ENCODE results near the gene MT1A.

The MT1A gene

GRCh38 chr16:56631197-56631596, 7.3 kb upstream of the MT1A start:
- no peak for DNase-seq (ENCODE audit: low read depth)
- H3K4me3 ChIP-seq (ENCODE audit: control insufficient read depth, low read depth, low read length), result no peak overlapping the region
- no peak for TF ChIP-seq CTCF (IDR thresholded peaks at IDR 0.05; ENCODE audit: control insufficient read depth, insufficient read depth, low read depth, low read length, missing control alignments)

GRCh38 chr16:56631832-56632155, 6.7 kb upstream of the MT1A start:
- TF ChIP-seq CTCF (IDR thresholded peaks at IDR 0.05; ENCODE audit: control insufficient read depth, insufficient read depth, low read depth, low read length, missing control alignments), result no peak
- H3K4me3 ChIP-seq (ENCODE audit: control insufficient read depth, low read depth, low read length), result peak overlapping the region; percentile 50
- DNase-seq (ENCODE audit: low read depth), result no peak

- H3K4me3 ChIP-seq (ENCODE audit: control insufficient read depth, low read depth, low read length), result peak within 1 kb of the TSS; percentile 50
- no peak for DNase-seq (ENCODE audit: low read depth)
- TF ChIP-seq CTCF (IDR thresholded peaks at IDR 0.05; ENCODE audit: control insufficient read depth, insufficient read depth, low read depth, low read length, missing control alignments), result no peak
Measured at GRCh38 chr16:56632156-56632847, 6.2 kb upstream of the MT1A start, which contains the start of gene MT1M. MT1M (plus strand) TSS chr16:56632659; CDS start chr16:56632732, 73 bp downstream.

GRCh38 chr16:56632848-56633365, 5.6 kb upstream of the MT1A start:
- TF ChIP-seq CTCF (IDR thresholded peaks at IDR 0.05; ENCODE audit: control insufficient read depth, insufficient read depth, low read depth, low read length, missing control alignments), result no peak
- H3K4me3 ChIP-seq (ENCODE audit: control insufficient read depth, low read depth, low read length), result peak overlapping the region; percentile 50
- no peak for DNase-seq (ENCODE audit: low read depth)

GRCh38 chr16:56633535-56633934, 4.9 kb upstream of the MT1A start:
- DNase-seq (ENCODE audit: low read depth), result no peak
- no peak overlapping the region for H3K4me3 ChIP-seq (ENCODE audit: control insufficient read depth, low read depth, low read length)
- TF ChIP-seq CTCF (IDR thresholded peaks at IDR 0.05; ENCODE audit: control insufficient read depth, insufficient read depth, low read depth, low read length, missing control alignments), result no peak

GRCh38 chr16:56634715-56635440, 3.6 kb upstream of the MT1A start:
- no peak for DNase-seq (ENCODE audit: low read depth)
- TF ChIP-seq CTCF (IDR thresholded peaks at IDR 0.05; ENCODE audit: control insufficient read depth, insufficient read depth, low read depth, low read length, missing control alignments), result no peak
- no peak overlapping the region for H3K4me3 ChIP-seq (ENCODE audit: control insufficient read depth, low read depth, low read length)

All from AG09309 (cell line).